ENCODE measurements around the gene CIITA. TPM values are rescaled to one million over a fixed set of nuclear protein-coding genes. Genes with fewer than 3 reads are reported as not detected.

The CIITA gene
- total RNA-seq, 1 donor from 2014 or later, result 0.93 TPM

DNA sequence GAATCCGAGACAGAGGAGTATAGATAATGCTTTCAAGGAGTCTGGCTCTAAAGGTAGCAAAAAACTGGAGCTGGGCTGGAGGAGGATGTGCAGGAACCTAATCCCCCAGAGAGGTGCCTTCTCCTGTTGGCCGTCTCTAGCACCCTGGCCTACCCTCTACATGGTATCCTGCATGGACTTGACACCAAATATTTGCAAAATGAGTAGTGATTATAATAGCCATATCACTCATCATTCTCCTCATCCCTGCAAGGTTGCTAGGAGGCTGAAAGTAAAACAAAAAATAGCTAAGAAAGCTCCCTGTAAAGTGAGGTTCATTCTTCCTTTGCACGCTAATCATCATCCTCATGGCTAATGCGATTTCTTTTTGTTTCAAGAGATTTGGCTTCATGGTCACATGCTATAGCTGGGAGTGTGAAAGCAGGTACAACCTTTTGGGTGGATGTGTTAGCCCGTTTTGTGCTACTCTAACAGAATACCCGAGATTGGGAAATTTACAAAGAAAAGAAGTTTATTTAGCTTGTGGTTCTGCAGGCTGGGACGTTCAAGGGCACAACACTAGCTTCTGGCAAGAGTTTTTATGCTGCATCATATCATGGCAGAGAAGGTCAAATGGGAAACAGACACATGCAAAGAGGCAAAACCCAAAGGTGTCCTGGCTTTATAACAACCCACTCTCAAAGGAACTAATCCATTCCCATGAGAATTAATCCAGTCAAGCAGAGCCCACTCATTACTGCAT lies 27.1 kb upstream of the CIITA start:
- no peak for DNase-seq (ENCODE audit: extremely low read depth, low read depth, low spot score)

DNA sequence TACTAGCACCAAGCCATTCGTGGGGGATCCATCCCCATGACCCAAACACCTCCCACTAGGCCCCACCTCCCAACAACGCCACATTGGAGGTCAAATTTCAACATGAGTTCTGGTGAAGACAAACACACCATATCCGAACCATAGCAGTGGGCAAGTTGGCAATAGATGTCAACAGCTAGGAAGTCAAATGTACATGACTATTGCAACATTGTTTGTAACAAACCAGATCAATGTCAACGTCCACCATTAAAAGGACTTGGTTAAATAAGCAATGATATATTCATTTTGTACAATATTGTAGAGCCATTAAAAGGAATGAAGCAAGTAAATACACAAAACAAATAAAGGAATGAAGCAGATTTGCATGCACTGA lies 26.5 kb upstream of the CIITA start:
- no peak for DNase-seq (ENCODE audit: extremely low read depth, low read depth, low spot score)

- no peak for DNase-seq (ENCODE audit: extremely low read depth, low read depth, low spot score)
Measured at GRCh38 chr16:10851512-10851911, 25.5 kb upstream of the CIITA start.

DNA sequence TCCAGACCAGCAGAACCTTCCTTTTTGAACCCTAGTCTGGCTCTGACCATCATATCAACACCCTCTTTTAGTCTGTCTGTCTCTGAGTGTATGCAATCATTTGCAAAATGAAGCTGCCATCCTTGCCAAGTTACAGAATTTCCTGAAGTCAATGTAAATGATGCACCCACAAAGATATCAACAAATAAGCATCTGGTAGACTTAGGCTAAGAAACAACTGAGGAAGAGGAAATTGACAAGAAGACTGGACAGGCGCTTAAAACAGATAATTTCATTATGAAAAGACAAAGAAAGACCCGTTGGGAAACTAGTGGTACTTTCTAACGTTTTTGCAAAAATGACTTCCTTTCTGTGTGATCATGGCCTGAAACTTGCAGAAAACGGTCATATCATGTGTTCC lies 24.7 kb upstream of the CIITA start:
- DNase-seq (ENCODE audit: extremely low read depth, low read depth, low spot score), result no peak

- no peak for DNase-seq (ENCODE audit: extremely low read depth, low read depth, low spot score)
Measured at GRCh38 chr16:10852948-10853347, 24.1 kb upstream of the CIITA start.

DNA sequence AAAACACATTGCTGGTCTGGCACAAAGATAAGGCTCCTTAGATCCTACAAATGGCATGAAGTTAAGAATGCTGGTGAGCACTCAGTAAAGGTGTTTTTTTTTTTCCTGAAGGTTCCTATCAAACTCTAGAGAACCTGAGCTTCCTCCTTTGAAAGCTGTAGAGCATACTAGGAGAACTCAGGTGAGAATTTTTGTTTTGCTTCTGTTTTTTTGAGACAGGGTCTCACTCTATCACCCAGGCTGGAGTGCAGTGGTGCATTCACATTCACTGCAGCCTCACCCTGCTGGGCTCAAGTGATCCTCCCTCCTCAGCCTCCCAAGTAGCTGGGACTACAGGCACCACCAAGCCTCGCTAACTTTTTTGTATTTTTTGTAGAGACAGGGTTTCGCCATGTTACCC lies 21.0 kb upstream of the CIITA start:
- DNase-seq (ENCODE audit: extremely low read depth, low read depth, low spot score), result no peak

DNA sequence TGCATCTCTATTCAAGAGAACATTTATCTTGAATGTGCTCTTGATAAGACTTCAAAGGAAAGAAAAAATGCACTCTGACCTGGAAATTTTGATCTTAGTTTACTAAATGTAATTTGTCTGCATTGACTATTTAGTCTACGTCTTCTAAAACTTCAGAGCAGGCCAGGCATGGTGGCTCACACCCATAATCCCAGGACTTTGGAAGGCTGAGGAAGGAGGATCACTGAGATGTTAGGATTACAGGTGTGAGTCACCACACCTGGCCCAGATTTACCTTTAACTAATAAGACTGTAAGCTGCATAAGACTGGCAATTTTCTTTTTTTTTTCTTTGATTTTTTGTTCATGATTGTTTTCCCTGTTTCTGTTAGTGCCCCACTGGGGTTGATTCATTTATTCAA lies 18.8 kb upstream of the CIITA start:
- no peak for DNase-seq (ENCODE audit: extremely low read depth, low read depth, low spot score)

GRCh38 chr16:10859020-10859419 lies 18.0 kb upstream of the CIITA start:
- DNase-seq (ENCODE audit: extremely low read depth, low read depth, low spot score), result no peak

- no peak for DNase-seq (ENCODE audit: extremely low read depth, low read depth, low spot score)
Measured at GRCh38 chr16:10859658-10860057, 17.3 kb upstream of the CIITA start.

- DNase-seq (ENCODE audit: extremely low read depth, low read depth, low spot score), result no peak
Measured at GRCh38 chr16:10862438-10862837, 14.6 kb upstream of the CIITA start.

GRCh38 chr16:10865991-10866966 lies 10.7 kb upstream of the CIITA start:
- no peak for DNase-seq (ENCODE audit: extremely low read depth, low read depth, low spot score)

DNA sequence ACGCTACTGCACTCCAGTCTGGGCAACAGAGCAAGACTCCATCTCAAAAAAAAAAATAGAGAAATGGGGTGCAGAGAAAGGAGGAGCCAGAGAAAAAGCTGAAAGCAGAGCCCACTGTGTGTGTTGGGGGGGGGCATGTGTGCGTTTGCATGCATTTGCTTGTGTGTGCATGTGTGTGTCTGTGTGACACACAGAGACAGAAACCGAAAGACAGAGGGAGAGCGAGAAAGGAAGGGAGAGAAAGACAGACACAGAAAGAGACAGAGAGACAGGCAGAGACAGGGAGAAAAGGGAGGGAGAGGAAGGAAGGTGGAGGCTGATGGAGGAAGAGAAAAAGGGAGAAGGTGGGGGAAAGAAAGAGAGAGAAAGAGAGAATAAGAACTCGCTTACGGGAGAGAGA lies 9.8 kb upstream of the CIITA start:
- DNase-seq (ENCODE audit: extremely low read depth, low read depth, low spot score), result no peak

DNA sequence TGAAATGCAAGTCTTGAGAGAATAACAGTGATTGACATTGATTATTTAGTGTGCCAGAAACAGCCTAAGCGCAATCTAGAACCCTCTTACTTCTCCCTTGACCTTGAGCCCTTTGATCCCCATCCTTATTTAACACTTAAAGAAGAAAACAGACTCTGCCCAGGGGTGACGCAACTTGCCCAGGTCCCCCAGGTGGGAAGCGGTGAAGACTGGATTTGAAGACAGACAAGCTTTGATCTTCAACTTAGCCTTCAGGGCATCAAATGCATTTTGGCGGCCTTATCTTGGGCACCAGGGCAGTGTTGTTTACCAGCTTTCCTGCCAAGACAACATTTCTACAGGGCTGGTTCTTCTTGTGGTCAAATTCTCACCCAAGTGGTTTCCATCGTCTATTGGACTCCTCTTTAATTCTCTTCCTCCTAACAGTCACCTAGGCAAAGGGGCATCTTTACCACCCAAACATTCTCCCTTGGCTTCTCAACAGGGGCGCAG lies 8.9 kb upstream of the CIITA start:
- no peak for DNase-seq (ENCODE audit: extremely low read depth, low read depth, low spot score)

- no peak for DNase-seq (ENCODE audit: extremely low read depth, low read depth, low spot score)
Measured at GRCh38 chr16:10868596-10869469, 8.2 kb upstream of the CIITA start.

GRCh38 chr16:10870137-10870776 lies 6.7 kb upstream of the CIITA start:
- DNase-seq (ENCODE audit: extremely low read depth, low read depth, low spot score), result no peak

DNA sequence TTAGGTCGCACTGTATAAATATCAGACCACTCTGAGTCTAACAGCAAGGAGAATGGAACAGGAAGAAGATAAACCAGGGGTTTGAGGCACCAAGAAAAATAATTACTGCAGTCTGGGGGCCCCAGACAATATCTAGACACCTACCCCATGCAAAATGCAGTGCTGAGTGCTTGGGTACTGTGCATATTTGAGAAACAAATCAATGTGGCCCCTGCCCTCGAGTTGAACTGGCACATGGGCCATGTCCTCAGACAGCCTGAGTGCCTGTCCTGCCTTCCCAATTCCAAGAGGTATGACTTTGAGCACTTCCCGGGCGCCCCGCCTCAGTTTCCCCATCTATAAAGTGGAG lies 6.2 kb upstream of the CIITA start:
- DNase-seq (ENCODE audit: extremely low read depth, low read depth, low spot score), result no peak

GRCh38 chr16:10871157-10871991 lies 5.6 kb upstream of the CIITA start:
- DNase-seq (ENCODE audit: extremely low read depth, low read depth, low spot score), result no peak

DNA sequence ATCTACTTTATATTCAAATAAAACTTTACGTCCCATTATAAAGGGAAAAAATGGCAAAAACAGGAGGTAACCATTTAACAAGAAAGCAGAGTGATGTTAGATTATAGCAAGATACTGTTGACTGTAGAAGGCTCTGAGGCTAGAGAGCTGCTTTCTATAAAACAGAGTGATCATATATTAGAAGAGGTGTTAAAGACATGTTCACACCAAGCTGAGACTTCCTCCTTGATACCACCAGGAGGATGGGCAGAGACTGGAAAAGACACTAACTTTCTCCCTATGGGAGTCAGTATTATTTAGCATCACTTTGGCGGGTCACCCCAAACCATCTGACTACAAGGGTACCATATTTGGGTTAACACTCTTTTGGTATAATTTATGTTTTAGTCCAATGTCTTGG lies 687 bp upstream of the CIITA start:
- DNase-seq (ENCODE audit: extremely low read depth, low read depth, low spot score), result no peak

DNA sequence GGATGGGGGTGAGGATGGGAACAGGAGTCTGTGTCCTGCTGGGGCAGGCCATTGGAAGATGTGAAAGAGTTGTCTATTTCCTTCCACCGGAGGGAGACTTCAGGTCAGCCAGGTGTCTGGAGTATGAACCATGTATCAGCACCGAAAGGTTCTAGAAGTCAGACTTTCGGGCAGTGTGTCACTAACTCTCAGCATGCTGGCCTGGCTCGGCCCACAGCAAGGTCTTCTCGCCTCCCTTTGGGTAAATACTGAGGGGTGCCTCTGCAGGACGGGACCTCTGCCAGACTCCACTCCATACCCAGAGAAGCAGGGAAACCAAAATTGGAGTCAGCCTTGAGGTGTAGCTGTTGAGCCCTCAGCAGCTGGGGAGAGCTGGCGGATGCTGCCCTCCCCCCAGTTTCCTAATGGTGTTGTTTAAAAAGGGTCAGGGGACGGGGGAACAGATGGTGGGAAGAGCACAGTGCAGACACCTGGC lies 507 bp downstream of the CIITA start:
- DNase-seq (ENCODE audit: extremely low read depth, low read depth, low spot score), result no peak

DNA sequence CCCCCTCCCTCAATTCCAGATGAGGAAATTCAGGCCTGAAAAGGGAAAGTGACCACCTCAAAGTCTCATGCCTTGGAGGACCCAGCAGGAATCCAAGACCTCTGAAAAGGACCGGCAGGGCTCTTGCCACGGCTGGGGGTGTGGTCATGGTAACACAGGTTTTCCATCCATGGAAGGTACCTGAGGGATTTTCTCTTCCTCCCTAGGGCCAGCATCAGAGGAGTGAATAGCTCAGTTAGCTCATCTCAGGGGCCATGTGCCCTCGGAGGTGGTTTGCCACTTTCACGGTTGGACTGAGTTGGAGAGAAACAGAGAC lies 1.3 kb downstream of the CIITA start:
- no peak for DNase-seq (ENCODE audit: extremely low read depth, low read depth, low spot score)
